Naive B cell (primary cell): ENCODE data around the gene SPTB. TPM values are rescaled to one million over a fixed set of nuclear protein-coding genes. Genes with fewer than 3 reads are reported as not detected.
A peak's percentile ranks its signal among the peaks of the same experiment; 100 is the strongest.
"Not testable (repeated sequence)": the region's sequence is repeated elsewhere in the genome, so short reads cannot be mapped to it uniquely, and the experiment has no call there.

ENCODE experiments used
- ATAC-seq, 2 donors: fragments of 150-1000 bp; cut with Tn5 transposase; 2 replicates each; pipeline ENCODE4 v1.10.0; 2021; ENCODE audit warnings: low read depth in 2 of 2, mild to moderate bottlenecking in 2 of 2, moderate library complexity in 2 of 2
- DNase-seq: peaks from one replicate; pipeline ENCODE4 v3.0.0; 2022
- H3K27ac Mint-ChIP-seq, 6 donors: one replicate each; pipeline ENCODE4 v1.8.0; 2020 to 2022; ENCODE audit warnings: mild to moderate bottlenecking in 6 of 6, mixed read lengths in 6 of 6, moderate library complexity in 5 of 6, inconsistent platforms in 2 of 6
- H3K27me3 Mint-ChIP-seq, 3 donors: one replicate each; pipeline ENCODE4 v1.8.0; 2021 to 2022; ENCODE audit warnings: mixed read lengths in 3 of 3, mild to moderate bottlenecking in 1 of 3
- H3K36me3 Mint-ChIP-seq, 2 donors: one replicate each; pipeline ENCODE4 v1.8.0; 2020 to 2022; ENCODE audit warnings: mixed read lengths in 2 of 2, inconsistent platforms in 1 of 2, mild to moderate bottlenecking in 1 of 2
- H3K4me1 Mint-ChIP-seq, 3 donors: one replicate each; pipeline ENCODE4 v1.8.0; 2020 to 2022; ENCODE audit warnings: mixed read lengths in 3 of 3, inconsistent platforms in 1 of 3, mild to moderate bottlenecking in 1 of 3, moderate library complexity in 1 of 3
- H3K4me3 Mint-ChIP-seq, 8 donors: one replicate each; pipeline ENCODE4 v1.8.0; 2020 to 2022; ENCODE audit warnings: mild to moderate bottlenecking in 8 of 8, mixed read lengths in 8 of 8, moderate library complexity in 8 of 8, inconsistent platforms in 2 of 8
- H3K9me3 Mint-ChIP-seq, 7 donors: one replicate each; pipeline ENCODE4 v1.8.0; 2020 to 2022; ENCODE audit warnings: mixed read lengths in 7 of 7, mild to moderate bottlenecking in 5 of 7, inconsistent platforms in 2 of 7, moderate library complexity in 1 of 7
- polyA plus RNA-seq, 6 donors: library from polyadenylated mRNA; unstranded; fragments of 300-500 nt; fragmentation: Illumina TruSeq; gene quantifications; one replicate each; pipeline ENCODE4 v1.2.3, GENCODE V29; 2021; ENCODE audit warnings: low read depth in 6 of 6

SPTB gene
- polyA plus RNA-seq, 6 donors from 2014 or later = 0.16 TPM; not detected in 5

DNA sequence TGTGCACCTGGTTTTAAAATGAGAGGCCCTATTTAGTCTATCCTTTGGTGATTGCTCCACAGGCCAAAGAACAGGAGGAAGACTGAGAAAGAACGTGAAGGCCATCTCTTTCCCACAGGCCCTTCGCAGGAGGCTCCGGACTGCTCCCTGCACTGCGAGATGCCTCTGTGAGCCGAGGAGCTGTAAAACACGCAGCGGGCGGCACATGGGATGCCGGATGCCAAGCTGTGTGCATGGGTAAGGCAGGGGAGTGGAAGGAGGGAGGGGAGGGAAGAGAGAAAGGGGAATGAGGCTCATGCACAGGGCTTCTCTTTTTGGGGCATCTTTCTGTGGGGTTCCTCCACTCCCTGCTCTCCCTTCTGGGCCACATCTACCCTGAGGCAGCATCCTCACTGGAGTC is 61.6 kb downstream of the SPTB start:
- Mint-ChIP-seq H3K27ac (peak overlapping the region in 1 of 6 donors; percentile 67), H3K9me3 (no peaks in the 10 kb centered on the region), H3K27me3 (peaks cover 12 to 47% (median 47%) of the 10 kb centered on the region in 3 donors), H3K4me1 (peaks cover 0 to 7% (median 2%) of the 10 kb centered on the region in 3 donors), H3K4me3 (no peak overlapping the region), H3K36me3 (no peaks in the 10 kb centered on the region)
- ATAC-seq (no peak), DNase-seq (no peak)

DNA sequence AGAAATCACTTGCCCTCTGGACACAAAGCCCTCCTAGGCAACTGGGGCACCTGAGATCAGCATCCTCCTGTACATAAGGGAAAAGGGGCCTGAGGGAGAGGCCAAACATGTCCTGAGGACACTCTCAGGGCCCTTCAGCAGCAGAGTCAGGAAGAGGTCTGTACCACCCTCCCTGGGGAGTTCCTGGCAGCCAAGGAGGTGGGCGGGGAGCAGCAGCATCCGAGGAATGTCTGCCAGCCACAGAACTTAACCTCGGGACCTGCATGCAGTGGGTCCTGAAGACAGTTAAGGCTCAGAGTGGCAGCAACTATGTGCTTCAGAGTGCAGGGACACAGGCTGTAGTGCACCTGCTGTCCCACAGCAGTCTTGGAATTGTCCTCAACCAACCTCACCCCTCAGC is 62.1 kb downstream of the SPTB start:
- Mint-ChIP-seq H3K4me1 (peaks cover 0 to 4% (median 1%) of the 10 kb centered on the region in 3 donors), H3K4me3 (no peak overlapping the region), H3K9me3 (no peaks in the 10 kb centered on the region), H3K27ac (no peak overlapping the region), H3K27me3 (peaks cover 10 to 47% (median 42%) of the 10 kb centered on the region in 3 donors), H3K36me3 (no peaks in the 10 kb centered on the region)
- ATAC-seq = no peak
- no peak for DNase-seq

DNA sequence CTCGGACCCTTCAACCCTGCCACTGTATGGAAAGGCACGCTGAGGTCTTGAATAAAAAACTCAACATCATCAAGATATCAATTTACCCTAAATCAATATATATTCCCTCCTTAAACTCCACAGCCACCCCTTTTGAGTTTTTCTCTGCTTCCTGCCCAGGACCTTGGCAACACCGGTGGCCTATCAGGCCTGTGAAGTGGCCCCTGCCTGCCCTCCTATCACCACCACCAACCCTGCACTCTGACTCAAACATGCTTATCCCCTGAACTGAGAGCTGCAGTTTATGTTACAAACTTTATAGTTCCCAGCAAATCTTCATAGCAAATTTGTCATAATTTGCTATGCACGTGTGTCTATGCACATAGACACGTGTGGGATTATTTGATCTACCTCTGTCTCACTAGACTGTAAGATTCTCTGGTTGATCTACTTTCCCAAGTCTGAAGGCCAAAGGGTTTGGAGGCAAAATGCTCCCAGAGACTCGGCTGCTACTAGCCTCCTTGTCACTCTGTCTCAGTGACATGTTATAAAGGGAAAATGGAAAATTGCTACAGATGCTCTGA is 63.4 kb downstream of the SPTB start:
- Mint-ChIP-seq H3K27me3 (peaks cover 4 to 39% (median 32%) of the 10 kb centered on the region in 3 donors), H3K27ac (peak overlapping the region in 1 of 6 donors; percentile 49), H3K9me3 (no peaks in the 10 kb centered on the region), H3K36me3 (no peaks in the 10 kb centered on the region), H3K4me3 (no peak overlapping the region), H3K4me1 (peaks cover 0 to 6% (median 5%) of the 10 kb centered on the region in 3 donors)
- DNase-seq (no peak), ATAC-seq (no peak)

DNA sequence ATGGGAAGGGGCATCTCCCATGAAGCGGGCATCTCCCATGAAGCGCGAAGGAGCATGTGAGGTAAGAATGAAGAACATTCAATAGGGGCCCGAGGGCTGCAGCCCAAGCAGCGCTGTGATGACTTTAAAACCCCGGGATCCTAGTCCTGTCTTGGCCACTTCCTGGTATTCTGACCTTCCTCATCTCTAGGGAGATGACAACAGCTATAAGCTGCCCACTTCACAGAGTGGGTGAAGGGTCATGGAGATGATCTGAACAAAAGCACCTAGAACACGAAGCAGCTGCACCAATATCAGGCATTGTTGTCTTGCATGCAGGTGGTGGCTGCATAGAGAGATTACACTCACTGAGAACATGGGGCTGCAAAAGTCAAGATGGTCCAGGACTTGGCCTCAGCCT is 64.5 kb downstream of the SPTB start:
- no peaks in the 10 kb centered on the region for H3K9me3 Mint-ChIP-seq
- ATAC-seq (no peak), DNase-seq (no peak)
- peaks cover 0 to 32% (median 26%) of the 10 kb centered on the region in 3 donors for H3K27me3 Mint-ChIP-seq
- no peak overlapping the region for H3K4me3 Mint-ChIP-seq
- no peak overlapping the region for H3K27ac Mint-ChIP-seq
- H3K4me1 Mint-ChIP-seq = peaks cover 0 to 6% (median 5%) of the 10 kb centered on the region in 3 donors
- no peaks in the 10 kb centered on the region for H3K36me3 Mint-ChIP-seq

DNA sequence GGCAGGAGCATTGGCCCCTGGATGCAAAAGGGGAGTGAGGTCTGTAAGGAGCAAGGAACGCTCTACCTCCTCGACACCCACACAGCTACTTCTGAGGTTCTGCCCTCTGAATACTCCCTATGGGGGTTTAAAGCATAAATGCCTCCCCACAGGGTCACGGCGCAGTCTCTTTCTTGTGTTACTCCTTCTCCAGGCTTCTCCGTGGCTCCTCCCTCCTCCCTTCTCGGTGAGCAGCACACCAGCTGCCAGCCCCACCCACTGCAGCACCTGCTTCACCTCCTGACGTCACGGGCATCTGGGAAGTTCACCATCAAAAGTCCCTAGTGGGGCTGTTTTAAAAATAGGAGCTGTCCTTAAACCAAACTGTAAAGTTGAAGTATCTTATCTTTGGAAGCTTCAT is 67.3 kb downstream of the SPTB start:
- Mint-ChIP-seq H3K36me3 (no peaks in the 10 kb centered on the region), H3K27me3 (peaks cover 0 to 36% (median 29%) of the 10 kb centered on the region in 3 donors), H3K4me3 (no peak overlapping the region), H3K4me1 (peaks cover 0 to 6% (median 5%) of the 10 kb centered on the region in 3 donors), H3K27ac (peak overlapping the region in 3 of 6 donors; percentile 35 to 77 (median 45)), H3K9me3 (no peaks in the 10 kb centered on the region)
- DNase-seq (peak; percentile 25), ATAC-seq (peak; percentile 86 to 95)

DNA sequence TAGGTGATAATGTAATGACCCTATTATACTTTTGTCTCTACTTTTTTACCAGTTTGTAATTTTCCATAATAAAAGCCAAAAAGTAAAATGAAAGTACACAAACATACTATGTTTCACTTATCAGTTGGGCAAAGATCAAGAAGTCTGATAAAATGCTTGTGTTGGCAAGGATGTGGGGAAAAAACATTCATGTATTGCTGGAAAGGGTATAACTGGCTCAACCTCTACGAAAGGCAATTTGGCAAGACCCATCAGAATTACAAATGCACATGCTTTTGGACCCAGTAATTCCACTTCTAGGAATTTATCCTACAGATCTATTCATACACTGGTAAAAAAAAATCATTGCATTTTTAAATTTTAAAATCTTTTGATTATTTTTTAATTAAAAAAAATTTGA is 68.0 kb downstream of the SPTB start:
- DNase-seq = no peak
- no peaks in the 10 kb centered on the region for H3K9me3 Mint-ChIP-seq
- peaks cover 0 to 34% (median 28%) of the 10 kb centered on the region in 3 donors for H3K27me3 Mint-ChIP-seq
- no peaks in the 10 kb centered on the region for H3K36me3 Mint-ChIP-seq
- peaks cover 0 to 6% (median 5%) of the 10 kb centered on the region in 3 donors for H3K4me1 Mint-ChIP-seq
- no peak for ATAC-seq
- no peak overlapping the region for H3K4me3 Mint-ChIP-seq
- H3K27ac Mint-ChIP-seq = no peak overlapping the region

DNA sequence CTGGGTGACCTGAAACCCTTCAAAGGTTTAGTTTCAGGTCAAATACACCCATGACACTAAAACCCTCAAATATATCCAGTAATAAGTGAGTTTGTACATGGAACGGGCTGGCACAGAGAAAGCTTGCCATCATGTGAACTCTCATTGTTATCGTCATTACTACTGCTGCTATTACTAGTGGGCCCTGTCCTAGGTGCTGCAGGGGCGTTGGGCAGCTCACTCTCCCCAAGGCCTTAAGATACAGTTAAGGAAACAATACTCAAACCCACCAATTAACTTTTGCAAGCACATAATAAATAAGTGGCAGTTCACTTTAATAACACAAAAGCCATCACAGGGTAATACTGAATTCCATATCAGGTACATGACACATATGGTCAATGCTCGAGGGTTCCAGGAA is 71.3 kb downstream of the SPTB start:
- H3K4me1 Mint-ChIP-seq = peaks cover 0 to 6% (median 5%) of the 10 kb centered on the region in 3 donors
- ATAC-seq (no peak), DNase-seq (no peak)
- H3K4me3 Mint-ChIP-seq = no peak overlapping the region
- H3K36me3 Mint-ChIP-seq = no peaks in the 10 kb centered on the region
- peaks cover 0 to 22% (median 10%) of the 10 kb centered on the region in 3 donors for H3K27me3 Mint-ChIP-seq
- H3K9me3 Mint-ChIP-seq = no peaks in the 10 kb centered on the region
- H3K27ac Mint-ChIP-seq = no peak overlapping the region

DNA sequence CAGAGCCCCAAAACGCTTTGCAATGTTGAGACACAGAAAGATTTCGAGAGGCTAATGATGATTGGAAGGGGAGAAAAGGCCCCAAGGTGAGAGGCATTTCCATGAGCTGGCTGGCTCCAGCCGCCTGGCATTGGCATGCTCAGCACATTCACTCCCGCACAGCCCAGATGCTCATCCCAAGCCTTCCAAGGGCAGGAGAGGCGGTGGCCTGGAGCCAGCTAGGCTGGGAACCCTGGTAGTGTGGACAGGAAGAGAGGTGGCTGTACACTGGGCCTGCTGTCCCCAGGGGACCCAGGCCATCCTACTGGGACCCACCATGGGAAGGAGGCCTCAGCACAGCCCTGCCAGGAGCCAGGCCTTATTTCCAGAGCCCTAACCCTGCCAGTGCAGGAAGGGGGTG is 72.2 kb downstream of the SPTB start:
- no peaks in the 10 kb centered on the region for H3K36me3 Mint-ChIP-seq
- H3K27me3 Mint-ChIP-seq = peaks cover 0 to 22% (median 10%) of the 10 kb centered on the region in 3 donors
- no peaks in the 10 kb centered on the region for H3K9me3 Mint-ChIP-seq
- ATAC-seq (no peak), DNase-seq (no peak)
- no peak overlapping the region for H3K27ac Mint-ChIP-seq
- no peak overlapping the region for H3K4me3 Mint-ChIP-seq
- peaks cover 0 to 5% (median 3%) of the 10 kb centered on the region in 3 donors for H3K4me1 Mint-ChIP-seq

DNA sequence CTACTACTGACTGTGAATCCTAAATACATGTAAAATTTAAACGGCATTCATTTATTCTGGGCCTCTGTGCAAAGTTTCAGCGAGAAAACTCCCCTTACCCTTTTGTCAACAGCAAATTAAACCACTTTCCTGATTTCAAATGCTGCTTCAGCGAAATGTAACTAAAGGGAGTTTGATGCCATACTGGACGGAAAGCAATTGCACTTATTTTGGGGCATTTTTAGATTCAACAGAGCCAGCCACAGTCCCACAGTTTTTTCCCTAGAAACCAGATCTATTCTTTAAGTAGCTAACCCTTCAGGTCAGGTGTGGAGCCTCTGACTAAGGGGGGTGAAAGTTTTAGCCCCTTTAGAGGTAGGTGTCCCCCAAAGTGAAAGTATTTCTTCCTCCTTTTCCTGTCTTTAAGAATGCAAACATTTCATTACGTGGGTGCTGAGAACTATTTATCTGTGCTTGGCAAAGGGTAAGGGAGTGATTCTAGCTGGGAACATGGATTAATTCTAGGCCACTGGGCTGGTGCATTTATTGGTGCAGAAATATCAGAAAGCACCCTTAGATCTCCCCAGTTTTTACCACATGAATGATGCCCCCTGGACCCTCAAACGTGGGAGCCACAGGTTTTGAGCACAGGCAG is 72.7 kb downstream of the SPTB start:
- peaks cover 0 to 26% (median 10%) of the 10 kb centered on the region in 3 donors for H3K27me3 Mint-ChIP-seq
- H3K4me1 Mint-ChIP-seq = no peaks in the 10 kb centered on the region
- H3K27ac Mint-ChIP-seq = peak overlapping the region in 1 of 6 donors; percentile 18
- H3K36me3 Mint-ChIP-seq = no peaks in the 10 kb centered on the region
- DNase-seq (no peak), ATAC-seq (no peak)
- H3K4me3 Mint-ChIP-seq = no peak overlapping the region
- no peaks in the 10 kb centered on the region for H3K9me3 Mint-ChIP-seq

DNA sequence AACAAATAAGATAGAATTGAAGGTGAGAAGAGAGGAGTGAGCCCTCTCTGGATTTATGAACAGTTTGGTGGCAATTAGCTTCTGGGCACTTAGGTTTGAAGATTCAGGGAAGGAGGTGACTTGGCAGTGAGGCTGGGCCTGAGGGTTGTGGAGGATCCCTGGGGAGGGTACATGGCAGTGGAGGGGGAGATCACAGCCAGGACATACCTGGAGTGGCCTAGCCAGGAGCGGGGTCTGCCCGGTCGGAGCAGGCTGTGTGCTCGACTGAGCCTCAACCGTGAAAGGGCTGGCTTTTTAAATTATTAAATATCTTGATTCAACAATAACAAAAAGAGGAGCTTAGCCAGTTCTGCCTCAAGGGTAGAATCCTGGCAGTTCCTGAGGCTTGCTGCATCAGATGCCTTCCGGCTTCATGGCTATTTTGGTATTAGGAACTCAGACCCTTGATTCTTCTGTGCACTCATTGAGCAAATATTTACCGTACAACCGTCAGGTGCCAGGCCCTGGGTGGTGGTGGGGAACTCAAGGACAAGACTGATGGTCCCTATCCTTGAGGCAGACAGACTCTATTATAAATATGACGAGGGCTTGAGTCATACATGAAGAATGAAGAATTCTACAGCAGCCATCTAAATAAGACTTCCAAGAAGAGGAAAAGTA is 73.4 kb downstream of the SPTB start:
- Mint-ChIP-seq H3K27me3 (peaks cover 0 to 32% (median 10%) of the 10 kb centered on the region in 3 donors), H3K9me3 (no peaks in the 10 kb centered on the region), H3K36me3 (no peaks in the 10 kb centered on the region), H3K4me1 (no peaks in the 10 kb centered on the region), H3K27ac (no peak overlapping the region), H3K4me3 (no peak overlapping the region)
- DNase-seq (no peak), ATAC-seq (no peak)

DNA sequence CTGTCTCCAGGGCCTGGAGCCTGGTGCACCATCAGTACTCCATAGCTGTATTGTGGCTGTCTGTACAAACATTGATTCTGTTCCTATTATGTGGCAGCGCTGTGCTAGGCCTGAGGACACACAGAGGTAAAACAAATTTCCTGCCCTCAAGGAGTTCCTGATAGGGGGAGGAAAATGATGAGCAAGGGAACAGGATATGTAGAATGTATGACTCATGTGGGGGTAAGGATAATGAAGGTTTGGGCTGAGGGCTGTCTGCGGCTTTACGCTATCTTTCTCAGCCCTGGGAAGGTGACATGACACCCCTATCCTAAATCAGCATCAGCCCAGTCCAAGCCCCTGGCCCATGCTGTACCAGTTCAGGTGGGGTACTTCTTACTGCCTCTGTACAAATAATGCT is 74.1 kb downstream of the SPTB start:
- not testable (repeated sequence) for H3K4me1 Mint-ChIP-seq, H3K27ac Mint-ChIP-seq, H3K36me3 Mint-ChIP-seq, H3K4me3 Mint-ChIP-seq, ATAC-seq, H3K9me3 Mint-ChIP-seq, DNase-seq
- H3K27me3 Mint-ChIP-seq = peaks cover 0 to 39% (median 10%) of the 10 kb centered on the region in 3 donors

DNA sequence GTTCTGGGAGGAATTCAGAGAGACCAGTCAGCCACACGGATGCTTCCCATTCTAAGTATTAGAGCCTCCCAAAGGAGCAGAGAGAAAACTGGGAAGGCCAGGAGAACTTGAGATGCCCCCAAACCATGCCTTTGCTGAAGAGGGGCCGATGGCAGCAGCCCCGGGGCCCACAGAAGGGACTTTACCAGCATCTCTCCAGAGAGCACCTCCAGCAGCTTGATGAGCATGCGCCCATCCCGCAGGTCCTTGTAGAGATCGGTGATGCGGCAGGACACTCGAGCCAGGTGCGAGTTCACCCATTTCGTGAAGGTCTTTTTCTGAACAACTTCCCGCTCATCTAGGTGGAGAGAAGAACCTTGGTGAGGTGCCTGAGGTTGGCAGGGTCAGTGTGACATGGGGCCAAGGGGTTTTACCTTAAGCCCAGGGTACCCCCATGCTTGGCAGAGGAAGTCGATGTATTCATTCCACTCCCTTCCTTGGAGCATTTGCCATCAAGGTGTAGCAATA is 74.9 kb downstream of the SPTB start:
- Mint-ChIP-seq H3K36me3 (no peaks in the 10 kb centered on the region), H3K9me3 (no peaks in the 10 kb centered on the region), H3K4me1 (no peaks in the 10 kb centered on the region), H3K4me3 (no peak overlapping the region), H3K27me3 (peaks cover 0 to 43% (median 6%) of the 10 kb centered on the region in 3 donors), H3K27ac (no peak overlapping the region)
- DNase-seq (no peak), ATAC-seq (no peak)

DNA sequence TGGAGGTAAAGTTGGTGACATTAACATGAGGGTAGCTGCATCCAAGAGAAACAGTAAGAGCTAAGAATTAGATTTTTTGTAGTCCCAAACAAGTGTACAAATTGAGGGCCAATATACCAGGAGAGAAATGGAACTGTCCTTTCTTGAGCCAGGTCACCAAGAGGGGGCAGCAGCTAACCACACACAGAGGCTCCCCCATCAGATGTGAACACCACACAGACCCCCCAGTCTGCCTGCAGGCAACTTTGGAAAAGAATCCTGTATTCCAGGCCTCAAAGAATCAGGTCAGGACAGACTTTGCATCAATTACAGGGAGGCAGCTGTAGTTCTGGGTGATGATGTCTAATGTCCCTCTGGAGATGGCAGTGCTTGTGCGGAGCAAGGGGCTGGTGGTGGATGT is 77.9 kb downstream of the SPTB start:
- peaks cover 0 to 31% (median 3%) of the 10 kb centered on the region in 3 donors for H3K27me3 Mint-ChIP-seq
- H3K4me3 Mint-ChIP-seq = no peak overlapping the region
- H3K27ac Mint-ChIP-seq = peak overlapping the region in 1 of 6 donors; percentile 55
- H3K4me1 Mint-ChIP-seq = no peaks in the 10 kb centered on the region
- H3K9me3 Mint-ChIP-seq = no peaks in the 10 kb centered on the region
- H3K36me3 Mint-ChIP-seq = no peaks in the 10 kb centered on the region
- DNase-seq = no peak
- no peak for ATAC-seq

DNA sequence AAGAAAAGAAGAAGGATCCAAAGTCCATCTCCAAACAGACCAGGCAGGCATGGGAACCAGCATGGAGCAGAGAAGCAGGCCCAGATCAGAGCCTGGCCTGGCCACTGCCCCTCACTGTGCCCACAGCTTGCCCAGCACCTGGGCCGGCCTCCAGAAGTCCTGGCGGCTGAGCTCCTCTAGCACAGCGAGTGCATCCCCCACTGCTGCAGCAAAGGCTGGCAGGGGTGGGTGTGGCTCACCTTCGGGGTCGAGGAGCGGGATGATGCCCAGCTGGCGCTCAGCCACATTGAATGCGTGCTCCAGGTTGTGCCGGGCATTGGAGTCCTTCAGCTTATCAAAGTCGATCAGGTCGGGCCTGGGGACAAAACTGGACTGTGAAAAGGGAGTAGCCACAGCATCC is 78.7 kb downstream of the SPTB start:
- H3K9me3 Mint-ChIP-seq = no peaks in the 10 kb centered on the region
- H3K27ac Mint-ChIP-seq = no peak overlapping the region
- DNase-seq = no peak
- no peak for ATAC-seq
- no peak overlapping the region for H3K4me3 Mint-ChIP-seq
- H3K36me3 Mint-ChIP-seq = no peaks in the 10 kb centered on the region
- H3K27me3 Mint-ChIP-seq = peaks cover 0 to 31% (median 3%) of the 10 kb centered on the region in 3 donors
- H3K4me1 Mint-ChIP-seq = no peaks in the 10 kb centered on the region
